ENCODE measurements around the gene KLHDC1.
"Not testable (repeated sequence)": the region's sequence is repeated elsewhere in the genome, so short reads cannot be mapped to it uniquely, and the experiment has no call there.

The KLHDC1 gene

DNA sequence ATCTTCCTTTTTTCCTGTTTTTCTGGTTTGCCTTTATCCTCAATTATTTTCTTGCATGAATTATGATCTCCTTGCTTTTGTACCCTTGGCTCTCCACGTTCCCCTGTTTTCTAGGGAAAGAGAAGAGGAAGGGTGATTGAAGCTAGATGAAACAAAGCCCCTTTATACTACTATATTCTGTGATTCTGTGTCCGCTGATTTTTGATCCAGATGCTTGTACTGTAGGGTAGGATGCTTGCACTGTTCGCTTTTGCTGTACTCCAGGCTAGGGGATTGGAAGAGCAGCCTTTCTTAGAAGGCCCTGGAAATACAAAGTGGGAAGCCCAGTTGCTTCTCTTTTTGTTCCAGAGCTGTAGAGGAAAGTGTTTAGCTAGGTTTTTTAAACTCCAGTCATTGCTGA, 40.0 kb downstream of the KLHDC1 start:
- no peak for DNase-seq

DNA sequence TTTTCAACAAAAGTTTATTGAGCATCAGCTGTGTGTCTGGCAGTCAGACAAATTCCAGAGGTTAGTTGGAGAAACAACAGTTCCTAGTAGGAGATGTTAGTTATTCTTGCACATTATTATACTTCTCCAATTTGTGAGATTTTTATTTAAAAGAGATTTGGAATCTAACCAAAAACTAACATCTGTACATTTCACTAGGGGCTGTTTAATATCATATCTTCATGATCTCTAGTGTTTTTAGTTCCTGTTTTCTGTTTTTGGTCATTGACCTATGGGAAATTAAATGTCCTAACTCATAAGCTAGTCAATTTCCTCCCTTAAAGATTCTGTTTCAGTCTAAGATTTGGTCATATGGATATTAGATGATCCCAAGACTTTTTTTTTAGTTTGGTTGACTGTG, 40.9 kb downstream of the KLHDC1 start:
- no peak for DNase-seq

DNA sequence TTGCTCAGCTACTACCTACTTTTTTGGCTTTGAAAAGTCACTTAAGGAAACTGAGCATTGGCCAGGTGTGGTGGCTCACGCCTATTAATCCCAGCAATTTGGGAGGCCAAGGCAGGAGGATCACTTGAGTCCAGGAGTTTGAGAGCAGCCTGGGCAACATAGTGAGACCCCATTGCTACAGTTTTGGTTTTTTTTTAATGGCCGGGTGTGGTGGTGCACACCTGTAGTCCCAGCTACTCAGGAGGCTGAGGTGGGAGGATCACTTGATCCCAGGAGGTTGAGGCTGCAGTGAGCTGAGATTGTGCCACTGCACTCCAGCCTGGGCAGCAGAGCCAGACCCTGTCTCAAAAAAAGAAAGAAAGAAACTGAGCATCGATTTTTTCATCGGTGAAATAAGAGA, 42.7 kb downstream of the KLHDC1 start:
- DNase-seq: not testable (repeated sequence)

DNA sequence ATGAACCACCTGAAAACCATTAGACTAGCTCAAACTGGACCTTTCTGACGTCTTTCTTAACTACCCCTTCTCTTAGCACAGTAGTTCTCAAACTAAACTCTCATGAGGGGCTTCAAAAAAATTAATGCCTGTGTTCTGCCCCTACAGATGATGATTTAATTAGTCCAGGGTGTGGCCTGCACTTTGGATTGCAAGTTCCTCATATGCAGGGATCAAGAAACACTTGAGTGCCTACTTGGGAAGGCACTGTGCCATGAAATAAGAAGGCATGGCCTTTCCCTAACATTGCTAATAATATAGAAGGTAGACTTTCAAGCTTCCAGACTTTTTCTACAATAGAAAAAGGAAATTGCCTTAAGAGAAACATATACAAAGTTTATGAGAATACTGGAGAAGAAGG, 52.3 kb downstream of the KLHDC1 start:
- no peak for DNase-seq

DNA sequence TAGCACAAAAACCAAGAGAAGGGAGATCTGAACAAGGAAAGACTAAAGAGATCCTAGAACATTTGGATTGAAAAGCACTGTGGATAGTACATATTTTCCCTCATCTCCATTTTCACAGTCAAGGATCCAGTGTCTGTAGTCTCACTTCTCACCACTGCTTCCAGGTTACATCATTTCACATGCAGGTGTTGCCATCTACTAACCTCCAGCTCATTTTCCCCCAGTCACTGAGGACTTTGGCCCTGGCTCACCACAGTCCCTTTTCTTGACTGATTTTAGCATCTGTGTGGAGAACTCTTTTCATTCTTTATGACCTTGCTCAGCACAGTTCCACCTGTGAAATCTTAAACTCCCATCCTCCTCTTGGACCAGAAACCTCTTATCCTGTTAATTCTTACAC, 53.6 kb downstream of the KLHDC1 start:
- not testable (repeated sequence) for DNase-seq

DNA sequence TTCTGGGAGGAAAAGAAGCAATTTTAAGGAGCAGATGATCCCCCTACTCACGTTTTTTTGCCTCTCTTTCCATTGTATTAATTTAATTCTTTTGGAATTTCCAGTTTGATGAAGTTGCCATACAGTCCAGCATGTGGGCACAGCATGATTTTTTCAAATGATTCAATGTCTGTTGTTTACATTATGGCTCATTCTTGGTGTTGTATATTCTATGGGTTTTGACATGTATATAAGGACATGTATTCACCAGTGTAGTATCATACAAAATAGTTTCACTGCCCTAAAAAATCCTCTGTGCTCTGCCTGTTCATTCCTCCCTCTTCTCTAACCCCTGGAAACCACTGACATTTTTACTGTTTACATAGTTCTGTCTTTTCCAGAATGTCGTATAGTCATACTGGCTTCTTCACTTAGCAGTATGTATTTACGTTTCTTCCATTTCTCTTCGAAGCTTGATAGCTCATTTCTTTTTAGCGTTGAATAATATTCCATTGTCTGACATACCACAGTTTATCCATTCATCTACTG, 61.7 kb downstream of the KLHDC1 start:
- DNase-seq: no peak

DNA sequence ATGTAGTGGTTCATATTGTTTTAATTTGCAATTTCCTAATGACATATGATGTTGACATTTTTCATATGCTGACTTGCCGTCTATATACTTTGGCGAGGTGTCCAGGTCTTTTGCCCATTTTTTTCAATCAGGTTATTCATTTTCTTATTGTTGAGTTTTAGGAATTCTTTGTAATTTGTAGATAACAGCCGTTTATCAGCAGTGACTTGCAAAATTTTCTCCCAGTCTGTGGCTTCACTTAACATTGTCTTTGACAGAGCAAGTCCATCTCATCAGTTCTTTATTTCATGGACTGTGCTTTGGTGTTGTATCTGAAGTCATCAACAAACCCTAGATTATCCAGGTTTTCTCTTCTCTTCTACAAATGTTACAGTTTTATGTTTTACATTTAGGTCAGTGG, 62.5 kb downstream of the KLHDC1 start:
- DNase-seq: no peak

DNA sequence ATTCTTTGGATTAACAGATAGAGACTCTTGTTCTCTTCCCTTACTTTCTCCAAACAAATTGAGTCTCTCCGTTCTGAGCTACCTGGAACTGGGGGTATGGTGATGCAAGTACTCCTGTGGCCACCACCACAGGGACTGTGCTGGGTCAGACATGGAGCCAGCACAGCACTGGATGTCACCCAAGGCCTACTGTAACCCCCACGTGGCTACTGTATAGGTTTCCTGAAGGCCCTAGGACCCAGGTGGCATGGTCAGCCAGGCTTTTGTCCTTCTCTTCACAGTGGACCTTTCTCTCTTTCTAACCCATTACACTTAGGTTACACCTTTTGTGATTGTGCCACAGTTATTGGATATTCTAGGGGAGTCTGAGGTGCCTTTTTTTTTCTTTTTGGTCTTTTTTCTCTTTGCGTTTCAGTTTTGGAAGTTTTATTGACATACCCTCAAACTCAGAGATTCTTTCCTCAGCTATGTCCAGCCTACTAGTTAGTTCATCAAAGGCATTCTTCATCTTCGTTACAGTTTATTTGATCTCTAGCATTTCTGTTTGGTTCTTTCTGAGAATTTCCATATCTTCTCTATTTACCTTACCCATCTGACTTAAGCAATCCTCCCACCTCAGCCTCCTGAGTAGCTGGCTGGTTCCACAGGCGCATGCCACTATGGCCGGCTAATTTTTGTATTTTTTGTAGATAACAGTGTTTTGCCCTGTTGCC, 69.1 kb downstream of the KLHDC1 start:
- DNase-seq: no peak

DNA sequence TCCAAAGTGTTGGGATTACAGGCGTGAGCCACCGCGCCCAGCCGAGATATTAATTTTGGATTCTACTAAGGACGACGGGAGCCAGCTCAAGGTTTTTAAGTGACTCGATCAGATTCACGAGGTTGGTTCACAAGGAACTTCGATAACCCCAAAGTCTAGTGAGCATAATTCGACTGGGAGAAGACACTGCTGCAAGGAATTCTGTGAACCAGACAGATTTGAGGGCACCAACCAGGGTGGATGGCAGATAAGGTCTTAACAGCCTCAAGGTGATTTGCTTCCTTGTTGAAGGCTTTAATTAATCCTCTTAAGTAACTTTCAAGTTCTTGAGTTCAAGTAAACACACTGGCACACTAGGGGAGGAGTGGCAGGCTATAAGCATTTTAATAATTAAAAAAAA, 73.9 kb downstream of the KLHDC1 start:
- DNase-seq: no peak

DNA sequence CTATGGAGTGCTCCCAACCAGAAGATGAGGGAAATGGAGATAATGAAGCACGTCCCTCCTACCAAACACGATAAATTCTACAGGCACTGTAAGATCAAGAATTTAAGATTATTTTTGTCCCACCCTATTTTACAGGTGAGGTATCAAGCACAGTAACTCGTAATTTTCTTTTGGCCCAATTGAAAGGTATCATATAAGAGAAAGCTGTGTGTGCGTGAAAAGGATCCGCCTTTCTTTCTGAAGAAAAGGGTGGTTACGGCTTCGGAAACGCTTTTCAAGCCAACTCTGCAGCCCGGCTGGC, 74.3 kb downstream of the KLHDC1 start:
- DNase-seq: no peak

DNA sequence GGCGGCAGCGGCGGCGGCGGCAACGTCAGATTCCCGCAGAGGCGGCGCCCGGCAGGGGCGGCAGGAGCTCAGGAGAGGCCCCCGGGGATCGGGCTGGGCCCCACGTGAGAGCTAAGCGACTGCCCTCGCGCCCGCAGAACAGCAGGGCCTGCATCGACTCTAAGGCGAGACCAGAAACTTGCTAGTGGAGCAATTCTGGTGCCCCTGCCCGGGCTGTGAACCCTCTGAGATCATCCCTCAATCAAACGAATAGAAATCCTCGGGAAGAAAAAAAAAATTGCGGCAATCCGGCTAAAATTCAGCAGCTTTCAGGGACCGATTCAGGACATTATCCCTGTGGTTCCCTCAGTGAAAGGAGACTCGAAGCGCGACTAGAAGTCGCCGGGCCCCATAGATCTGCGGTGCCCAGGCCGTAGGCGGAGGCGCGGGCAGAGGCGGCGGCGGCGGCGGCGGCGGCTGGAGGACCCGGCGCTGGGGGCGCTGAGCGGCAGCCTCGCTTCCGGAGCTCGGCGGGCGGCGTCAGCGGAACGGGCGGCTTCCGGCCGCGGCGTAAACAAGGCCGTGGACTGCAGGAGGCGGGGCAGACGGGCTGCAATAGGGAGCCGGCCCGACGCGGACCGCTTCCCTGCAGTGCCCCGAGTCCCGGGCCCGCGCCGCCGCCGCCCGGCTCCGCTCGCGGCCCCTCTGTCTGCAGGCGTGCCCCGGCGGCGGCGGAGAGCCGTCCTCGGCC, 74.8 kb downstream of the KLHDC1 start, which contains the start of gene KLHDC2:
Gene KLHDC2, plus strand, starts transcription at position 583 of the 730 bp plus-strand sequence. CDS start 316 bp downstream, outside the sequence.
- peak; percentile 91 for DNase-seq

DNA sequence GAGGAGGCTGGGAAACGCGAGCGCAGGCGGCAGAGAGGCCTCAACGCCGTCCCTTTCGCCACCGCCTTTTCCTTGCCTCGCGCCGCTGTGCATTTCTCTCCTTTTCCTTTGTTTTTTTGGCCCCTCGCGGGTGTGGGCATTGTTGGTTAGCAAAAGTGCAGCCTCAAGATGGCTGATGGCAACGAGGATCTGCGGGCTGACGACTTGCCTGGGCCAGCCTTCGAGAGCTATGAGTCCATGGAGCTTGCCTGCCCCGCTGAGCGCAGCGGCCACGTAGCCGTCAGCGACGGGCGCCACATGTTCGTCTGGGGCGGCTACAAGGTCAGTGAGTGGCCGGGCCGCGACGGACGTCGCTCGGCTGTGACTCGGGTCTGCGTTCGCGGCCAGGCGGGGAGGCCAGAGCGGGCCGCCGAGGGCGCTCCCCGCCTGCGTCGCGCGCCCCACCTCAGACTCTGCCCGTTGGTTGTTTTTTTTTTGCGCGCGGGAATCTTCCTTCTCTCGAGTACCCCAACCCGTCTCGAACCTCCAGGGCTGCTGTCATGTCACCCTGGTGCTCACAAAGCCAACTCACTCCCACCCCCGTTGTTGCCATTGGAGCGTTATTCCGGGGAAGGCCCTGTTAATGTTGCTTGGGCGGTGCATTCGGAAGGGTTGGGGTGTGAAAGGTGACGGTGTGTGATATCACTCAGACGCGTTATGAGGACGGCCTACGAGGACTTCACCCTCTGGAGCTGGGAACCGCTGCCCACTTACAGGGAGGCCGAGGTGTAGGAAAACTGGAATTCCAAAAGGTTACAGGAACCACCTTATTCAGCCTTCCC, 75.6 kb downstream of the KLHDC1 start:
- DNase-seq: peak; percentile 63

DNA sequence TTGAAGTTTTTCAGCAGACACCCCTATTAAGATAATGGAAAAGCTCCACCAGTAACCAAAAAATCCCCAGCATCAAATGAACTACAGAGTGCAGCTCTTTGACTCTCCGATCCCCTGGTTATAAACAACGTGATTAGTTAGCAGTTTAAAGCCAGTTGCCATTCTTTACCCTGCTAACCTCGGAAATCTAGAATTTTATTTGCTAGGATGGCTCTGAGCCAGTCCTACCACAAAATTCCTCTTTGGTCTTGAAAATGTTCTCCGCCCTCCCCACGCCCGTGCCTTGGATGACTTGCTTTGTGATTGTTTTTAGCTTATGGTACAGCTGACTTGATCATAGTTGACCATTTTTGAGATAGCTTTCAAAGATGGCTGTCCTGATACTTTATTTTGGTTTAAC, 76.3 kb downstream of the KLHDC1 start:
- DNase-seq: no peak

DNA sequence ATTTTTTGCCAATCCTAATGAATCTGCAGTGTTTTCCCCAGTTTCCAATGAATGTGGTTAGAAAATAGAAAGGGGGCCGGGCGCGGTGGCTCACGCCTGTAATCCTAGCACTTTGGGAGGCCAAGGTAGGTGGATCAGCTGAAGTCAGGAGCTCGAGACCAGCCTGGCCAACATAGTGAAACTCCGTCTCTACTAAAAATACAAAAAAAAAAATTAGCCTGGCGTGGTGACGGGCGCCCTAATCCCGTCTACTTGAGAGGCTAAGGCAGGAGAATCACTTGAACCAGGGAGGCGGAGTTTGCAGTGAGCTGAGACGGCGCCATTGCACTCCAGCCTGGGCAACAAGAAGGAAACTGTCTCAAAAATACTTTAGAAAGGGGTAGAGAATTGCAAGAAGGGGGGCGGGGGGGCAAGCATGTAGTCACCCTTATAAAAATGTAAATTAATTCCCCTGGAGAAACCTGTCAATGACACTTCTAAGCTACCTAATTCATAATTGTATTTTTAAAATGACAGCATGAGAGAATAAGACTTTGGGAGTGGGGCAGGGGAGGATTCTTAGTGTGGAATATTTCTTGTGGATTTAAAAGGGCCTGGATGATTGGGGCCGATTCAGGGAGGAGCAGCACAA, 76.8 kb downstream of the KLHDC1 start:
- no peak for DNase-seq

DNA sequence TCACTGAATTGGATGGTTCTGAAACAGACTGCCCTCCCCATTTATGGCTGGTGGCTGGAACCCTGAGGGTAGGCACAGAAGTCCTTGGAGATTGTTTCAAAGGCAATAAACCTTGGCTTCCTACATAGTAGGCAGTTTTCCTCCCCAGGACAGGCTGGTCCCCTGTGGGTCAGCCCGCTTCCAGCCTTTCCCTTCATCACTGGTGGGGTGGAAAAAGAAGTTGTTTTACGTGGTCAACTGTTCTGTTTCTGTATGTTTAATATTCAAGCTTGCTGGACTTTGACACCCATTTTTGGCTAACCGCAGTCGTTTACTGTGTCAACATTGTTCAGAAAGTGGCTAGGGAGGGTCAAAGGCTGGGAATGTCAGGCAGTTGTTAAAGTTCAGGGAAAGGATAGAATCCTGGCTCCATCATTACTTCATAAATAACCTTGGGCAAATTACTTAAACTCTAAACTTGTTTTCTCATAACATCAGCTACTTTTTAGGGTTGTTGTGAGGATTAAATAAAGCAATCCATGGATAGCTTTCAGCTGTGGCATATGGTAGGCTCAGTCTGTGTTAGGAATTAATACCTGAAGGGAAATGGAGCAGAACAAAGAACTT, 77.4 kb downstream of the KLHDC1 start:
- no peak for DNase-seq

DNA sequence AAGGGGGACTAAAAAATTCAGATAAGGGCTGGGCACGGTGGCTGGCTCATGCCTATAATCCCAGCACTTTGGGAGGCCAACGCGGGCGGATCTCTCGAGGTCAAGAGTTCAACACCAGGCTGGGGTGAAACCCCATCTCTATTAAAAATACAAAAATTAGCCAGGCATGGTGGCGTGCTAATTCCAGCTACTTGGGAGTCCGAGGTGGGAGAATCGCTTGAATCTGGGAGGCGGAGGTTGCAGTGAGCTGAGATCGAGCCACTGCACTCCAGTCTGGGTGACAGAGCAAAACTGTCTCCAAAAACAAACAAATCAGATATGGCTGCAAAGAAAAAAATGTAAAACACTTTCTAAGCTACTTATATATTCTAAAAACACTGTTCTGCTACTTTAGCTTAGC, 78.8 kb downstream of the KLHDC1 start:
- DNase-seq: not testable (repeated sequence)

DNA sequence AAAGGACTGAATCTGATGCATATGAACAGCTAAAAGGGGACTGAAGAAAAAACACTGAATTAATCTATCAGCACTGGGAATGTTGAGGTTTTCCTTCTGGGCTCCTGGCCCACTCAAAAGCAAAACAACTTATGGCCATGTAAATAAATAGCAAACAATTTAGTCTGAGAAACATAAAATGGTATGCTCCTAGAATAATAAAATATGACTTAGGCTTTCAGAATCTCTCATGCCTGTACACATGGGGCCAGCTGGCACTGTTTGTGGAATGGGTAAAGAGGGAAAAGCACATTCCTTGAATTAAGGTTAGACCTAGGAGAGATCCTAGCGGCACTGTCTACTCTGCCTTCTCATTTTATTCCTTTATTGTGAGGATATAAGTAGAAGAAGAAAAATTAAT, 81.2 kb downstream of the KLHDC1 start:
- no peak for DNase-seq

DNA sequence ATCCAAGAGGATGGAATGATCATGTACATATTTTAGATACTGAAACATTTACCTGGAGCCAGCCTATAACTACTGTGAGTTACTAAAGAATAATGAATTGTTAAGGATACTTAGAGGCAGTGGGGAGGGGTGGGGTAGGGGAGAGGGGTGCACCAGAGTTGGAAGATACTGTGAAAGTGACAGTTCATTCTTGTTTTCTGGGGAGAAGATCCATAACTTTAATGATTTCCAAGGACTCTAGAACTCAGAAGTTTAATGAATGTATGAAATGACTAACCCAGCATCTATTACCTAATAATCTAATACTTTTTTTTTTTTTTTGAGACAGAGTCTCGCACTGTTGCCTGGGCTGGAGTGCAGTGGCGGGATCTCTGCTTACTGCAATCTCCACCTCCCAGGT, 85.5 kb downstream of the KLHDC1 start:
- no peak for DNase-seq

DNA sequence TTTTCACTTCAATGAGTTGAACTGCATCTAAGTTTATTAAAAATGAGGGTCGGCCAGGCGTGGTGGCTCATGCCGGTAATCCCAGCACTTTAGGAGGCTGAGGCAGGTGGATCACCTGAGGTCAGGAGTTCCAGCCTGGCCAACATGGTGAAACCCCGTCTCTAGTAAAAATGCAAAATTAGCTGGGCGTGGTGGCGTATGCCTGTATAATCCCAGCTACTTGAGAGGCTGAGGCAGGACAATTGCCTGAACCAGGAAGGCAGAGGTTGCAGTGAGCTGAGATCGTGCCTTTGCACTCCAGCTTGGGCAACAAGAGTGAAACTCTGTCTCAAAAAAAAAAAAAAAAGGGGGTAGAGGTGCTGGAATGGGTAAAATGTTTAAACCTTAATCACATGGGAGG, 88.1 kb downstream of the KLHDC1 start:
- not testable (repeated sequence) for DNase-seq

DNA sequence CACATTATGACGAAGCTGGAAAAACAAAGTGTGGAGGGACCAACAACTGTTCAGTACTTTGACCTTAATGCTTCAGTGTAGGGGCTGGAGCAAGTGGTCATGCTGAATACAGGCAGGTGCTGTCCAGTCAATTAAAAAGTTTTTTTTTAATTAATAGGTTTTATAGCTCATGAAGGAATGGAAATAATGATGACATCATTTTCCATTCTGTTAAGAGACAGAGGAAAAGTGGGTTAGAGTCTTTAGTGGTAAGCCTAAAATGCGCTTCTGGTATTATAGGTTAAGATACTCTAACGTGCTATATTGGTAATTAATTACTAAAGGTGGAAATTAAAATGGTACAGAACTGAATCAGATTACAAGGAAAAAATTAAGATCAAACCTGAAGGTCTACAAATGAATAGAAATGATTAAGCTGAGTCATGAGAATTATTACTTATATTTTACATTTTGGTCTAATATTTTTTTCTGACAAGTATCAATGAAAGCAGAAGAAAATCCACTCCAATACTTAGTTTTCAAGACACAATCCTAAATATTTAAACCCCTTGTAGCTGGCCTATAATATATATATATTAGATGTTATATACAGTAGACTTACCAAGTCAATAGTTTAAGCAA, 90.6 kb downstream of the KLHDC1 start:
- no peak for DNase-seq

DNA sequence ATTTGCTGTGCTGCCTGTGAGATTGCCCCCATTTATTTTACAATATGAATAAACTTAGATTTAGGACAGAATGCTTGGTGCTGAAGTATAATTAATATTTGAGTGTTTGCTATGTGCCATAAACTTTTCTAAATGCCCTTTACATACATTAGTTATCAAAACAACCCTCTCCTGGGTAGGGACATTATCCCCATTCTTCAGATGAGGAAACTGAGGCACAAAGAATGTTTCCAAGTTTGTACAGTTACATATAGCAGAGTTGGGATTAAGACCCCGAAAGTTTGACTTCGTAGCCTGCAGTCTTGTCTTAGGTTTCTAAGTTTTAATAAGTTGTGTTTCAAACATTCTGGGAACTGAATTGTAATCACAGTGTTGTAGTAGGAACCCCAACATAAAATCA, 93.4 kb downstream of the KLHDC1 start:
- DNase-seq: no peak

DNA sequence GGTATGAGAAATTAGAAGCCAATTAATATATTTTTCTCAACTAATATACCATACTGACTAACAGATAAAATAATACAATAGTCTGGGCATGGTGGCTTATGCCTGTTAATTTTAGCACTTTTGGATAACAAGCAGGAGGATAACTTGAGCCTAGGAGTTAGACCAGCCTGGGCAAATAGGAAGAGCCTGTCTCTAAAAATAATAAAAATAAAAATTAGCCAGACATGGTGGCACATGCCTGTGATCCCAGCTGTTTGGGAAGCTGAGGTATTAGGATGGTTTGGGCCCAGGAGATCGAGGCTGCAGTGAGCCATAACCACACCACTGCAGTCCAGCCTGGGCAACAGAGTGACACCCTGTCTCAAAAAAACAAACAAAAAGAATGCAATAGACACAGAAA, 99.7 kb downstream of the KLHDC1 start:
- DNase-seq: no peak

Data from CD4-positive, alpha-beta T cell treated with Interleukin-6 for 4 hours (primary cell).